Activated CD4-positive, alpha-beta T cell treated with anti-CD3 and anti-CD28 coated beads, Interleukin-10, Interleukin-2, amounts not matched to agents 100 ng/mL and 50 ng/mL, durations not matched to agents 16 hours and 8 hours (primary cell): ENCODE data around the gene FMNL1.
"Not testable (repeated sequence)": the region's sequence is repeated elsewhere in the genome, so short reads cannot be mapped to it uniquely, and the experiment has no call there.

Source experiments
- DNase-seq: peaks from one replicate; pipeline ENCODE4 v3.0.0-alpha.2; 2020

Gene FMNL1, protein sequence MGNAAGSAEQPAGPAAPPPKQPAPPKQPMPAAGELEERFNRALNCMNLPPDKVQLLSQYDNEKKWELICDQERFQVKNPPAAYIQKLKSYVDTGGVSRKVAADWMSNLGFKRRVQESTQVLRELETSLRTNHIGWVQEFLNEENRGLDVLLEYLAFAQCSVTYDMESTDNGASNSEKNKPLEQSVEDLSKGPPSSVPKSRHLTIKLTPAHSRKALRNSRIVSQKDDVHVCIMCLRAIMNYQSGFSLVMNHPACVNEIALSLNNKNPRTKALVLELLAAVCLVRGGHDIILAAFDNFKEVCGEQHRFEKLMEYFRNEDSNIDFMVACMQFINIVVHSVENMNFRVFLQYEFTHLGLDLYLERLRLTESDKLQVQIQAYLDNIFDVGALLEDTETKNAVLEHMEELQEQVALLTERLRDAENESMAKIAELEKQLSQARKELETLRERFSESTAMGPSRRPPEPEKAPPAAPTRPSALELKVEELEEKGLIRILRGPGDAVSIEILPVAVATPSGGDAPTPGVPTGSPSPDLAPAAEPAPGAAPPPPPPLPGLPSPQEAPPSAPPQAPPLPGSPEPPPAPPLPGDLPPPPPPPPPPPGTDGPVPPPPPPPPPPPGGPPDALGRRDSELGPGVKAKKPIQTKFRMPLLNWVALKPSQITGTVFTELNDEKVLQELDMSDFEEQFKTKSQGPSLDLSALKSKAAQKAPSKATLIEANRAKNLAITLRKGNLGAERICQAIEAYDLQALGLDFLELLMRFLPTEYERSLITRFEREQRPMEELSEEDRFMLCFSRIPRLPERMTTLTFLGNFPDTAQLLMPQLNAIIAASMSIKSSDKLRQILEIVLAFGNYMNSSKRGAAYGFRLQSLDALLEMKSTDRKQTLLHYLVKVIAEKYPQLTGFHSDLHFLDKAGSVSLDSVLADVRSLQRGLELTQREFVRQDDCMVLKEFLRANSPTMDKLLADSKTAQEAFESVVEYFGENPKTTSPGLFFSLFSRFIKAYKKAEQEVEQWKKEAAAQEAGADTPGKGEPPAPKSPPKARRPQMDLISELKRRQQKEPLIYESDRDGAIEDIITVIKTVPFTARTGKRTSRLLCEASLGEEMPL

GRCh38 chr17:45221081-45222013, at the start of gene FMNL1:
TSS of gene FMNL1 (plus strand) at chr17:45221885. CDS start at chr17:45222125, 240 bp downstream.
- DNase-seq: peak; percentile 76

GRCh38 chr17:45172232-45172540, 49.5 kb upstream of the FMNL1 start:
- no peak for DNase-seq

GRCh38 chr17:45172541-45173286, 49.0 kb upstream of the FMNL1 start:
- peak; percentile 68 for DNase-seq

- no peak for DNase-seq
Measured at GRCh38 chr17:45175759-45176115, 45.9 kb upstream of the FMNL1 start.

GRCh38 chr17:45177563-45177962, 44.1 kb upstream of the FMNL1 start:
- no peak for DNase-seq

- DNase-seq: no peak
Measured at GRCh38 chr17:45184144-45184543, 37.5 kb upstream of the FMNL1 start.

DNA sequence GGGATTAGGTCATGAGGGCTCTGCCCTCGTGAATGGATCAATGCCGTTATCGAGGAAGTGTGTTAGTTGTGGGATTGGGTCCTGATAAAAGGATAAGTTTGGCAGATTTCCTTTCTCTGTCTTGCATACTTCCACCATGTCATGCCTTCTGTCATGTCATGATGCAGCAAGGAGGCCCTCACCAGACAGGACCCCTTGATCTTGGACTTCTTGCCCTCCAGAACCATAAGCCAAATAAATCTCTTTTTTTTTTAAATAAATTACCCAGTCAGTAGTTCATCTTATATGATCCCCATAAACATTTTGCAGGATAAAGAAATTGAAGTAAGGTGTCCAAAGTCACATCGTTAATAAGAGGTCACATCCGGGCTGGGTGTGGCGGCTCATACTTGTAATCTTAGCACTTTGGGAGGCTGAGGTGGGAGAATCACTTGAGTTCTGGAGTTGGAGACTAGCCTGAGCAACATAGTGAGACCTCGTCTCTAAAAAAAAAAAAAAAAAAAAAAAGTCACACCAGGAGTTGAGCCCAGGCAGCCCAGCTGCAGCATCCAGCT, 34.8 kb upstream of the FMNL1 start:
- DNase-seq: no peak

GRCh38 chr17:45189009-45189408, 32.7 kb upstream of the FMNL1 start:
- DNase-seq: no peak

GRCh38 chr17:45190503-45191255, 31.0 kb upstream of the FMNL1 start:
- DNase-seq: no peak

DNA sequence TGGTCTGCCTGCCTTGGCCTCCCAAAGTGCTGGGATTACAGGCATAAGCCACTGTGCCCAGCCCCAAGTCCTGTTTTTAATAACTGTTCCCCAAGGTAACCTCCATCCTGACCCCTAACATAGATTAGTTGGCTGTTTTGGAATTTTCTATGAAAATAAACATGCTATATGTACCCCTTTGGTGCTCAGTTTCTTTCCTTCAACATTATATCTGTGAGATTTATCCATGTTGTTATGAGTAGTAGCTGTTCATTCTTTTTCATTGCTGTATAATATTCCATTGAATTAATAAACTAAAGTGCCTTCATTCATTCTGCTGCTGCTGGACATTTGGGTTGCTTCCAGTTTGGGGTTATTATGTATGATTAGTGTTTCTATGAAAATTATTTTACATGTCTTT, 26.3 kb upstream of the FMNL1 start:
- DNase-seq: no peak

DNA sequence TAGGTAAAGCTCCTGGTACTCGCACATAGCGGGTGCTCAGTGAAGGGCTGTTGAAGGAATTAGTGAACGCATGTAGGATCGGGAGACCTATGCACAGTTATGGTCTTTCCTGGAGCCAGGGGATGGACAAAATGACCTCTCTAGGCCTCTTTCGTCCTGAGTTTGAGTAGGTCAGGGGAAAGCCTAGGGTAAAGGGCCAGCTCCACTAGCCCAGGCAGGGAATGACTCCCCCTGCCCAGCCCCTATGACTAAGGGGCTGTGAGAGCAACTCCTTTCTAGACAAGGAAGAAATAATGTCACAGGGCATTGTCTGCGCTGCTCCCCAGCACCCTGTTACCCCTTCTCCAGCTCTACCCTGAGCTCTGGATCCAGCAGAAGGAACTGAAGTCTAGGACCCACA, 24.6 kb upstream of the FMNL1 start:
- no peak for DNase-seq

DNA sequence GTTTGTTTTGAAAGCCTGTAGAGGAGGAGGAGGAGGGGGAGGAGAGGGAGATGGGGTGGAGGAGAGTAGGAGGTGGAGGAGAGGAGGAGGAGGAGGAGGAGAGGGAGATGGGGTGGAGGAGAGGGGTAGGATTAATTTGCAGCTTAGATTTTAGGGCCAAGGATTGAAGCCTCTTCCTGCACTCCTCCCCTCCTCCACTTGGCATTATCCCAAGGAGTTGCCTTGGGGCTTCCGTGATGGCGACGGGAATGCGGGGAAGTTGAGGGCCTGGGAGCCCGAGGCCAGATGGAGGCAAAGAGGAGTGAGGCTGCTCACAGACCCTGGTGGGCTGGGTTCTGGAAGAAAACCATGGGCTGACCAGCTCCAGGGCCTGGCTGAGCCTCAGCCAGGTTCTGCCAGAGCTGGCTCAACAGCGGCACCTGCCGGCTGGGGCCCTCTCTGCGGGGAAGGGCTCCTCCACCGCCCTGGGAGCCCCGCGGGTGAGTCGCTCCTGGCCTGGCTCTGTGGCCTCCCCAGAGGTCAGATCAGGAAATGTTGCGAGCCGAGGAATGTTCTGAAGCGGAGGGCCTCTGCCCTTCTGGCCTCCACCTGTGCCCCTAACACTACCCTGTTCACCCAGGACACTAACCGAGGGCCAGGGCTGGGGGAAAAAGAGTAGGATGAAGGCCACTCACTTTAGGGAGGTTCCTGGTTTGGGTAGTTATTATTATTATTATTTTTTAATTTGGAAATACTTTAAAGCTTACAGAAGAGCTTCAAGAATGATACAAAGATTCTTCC, 23.9 kb upstream of the FMNL1 start:
- peak; percentile 91 for DNase-seq

- DNase-seq: no peak
Measured at GRCh38 chr17:45200701-45201100, 21.0 kb upstream of the FMNL1 start.

DNA sequence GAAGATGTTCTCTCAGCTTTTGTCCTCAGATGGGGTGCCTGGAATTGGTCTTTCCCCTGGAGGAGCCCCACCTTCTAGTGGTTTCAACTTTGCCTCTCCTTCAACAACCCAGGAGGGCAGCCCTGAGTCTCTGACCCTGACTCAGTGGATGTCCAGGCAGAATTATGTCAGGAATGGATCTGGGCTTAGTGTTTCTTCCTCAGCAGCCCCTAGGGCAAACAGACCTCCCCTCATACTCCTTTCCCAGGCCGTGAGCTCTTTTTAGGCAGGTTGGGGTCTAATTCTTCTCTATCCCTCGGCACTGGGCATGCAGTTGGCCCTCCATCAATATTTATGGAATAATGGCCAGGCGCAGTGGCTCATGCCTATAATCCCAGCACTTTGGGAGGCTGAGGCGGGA, 20.2 kb upstream of the FMNL1 start:
- DNase-seq: no peak

DNA sequence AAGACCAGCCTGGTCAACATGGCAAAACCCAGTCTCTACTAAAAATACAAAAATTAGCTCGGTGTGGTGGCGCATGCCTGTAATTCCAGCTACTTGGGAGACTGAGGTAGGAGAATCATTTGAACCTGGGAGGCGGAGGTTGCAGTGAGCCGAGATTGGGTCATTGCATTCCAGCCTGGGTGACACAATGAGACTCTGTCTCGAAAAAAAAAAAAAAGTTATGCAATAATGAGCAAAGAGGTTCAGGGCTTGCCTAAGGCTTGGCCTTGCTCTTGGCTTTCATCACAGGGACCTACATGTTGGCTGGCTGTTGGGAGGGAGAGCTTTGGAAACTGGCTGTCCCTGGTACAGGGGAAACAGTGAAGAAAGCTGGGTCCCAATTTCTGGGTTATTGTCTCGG, 19.8 kb upstream of the FMNL1 start:
- DNase-seq: not testable (repeated sequence)

- DNase-seq: peak; percentile 87
Measured at GRCh38 chr17:45218895-45219661, 2.6 kb upstream of the FMNL1 start.

GRCh38 chr17:45220079-45220478, 1.6 kb upstream of the FMNL1 start:
- DNase-seq: no peak

GRCh38 chr17:45222014-45222288, 266 bp downstream of the FMNL1 start:
- no peak for DNase-seq

GRCh38 chr17:45222289-45222995, 757 bp downstream of the FMNL1 start:
- peak; percentile 81 for DNase-seq
